ENCODE measurements around the gene PEX12.

Gene PEX12

GRCh38 chr17:35548208-35548810 lies 30.1 kb downstream of the PEX12 start:
- no peak overlapping the region for H3K27ac ChIP-seq
- H3K9me3 ChIP-seq (ENCODE audit: low read depth, low read length): no peaks in the 10 kb centered on the region
- DNase-seq (ENCODE audit: low read depth, low spot score): no peak
- no peak overlapping the region for H3K4me3 ChIP-seq
- TF ChIP-seq FOXP2 (optimal IDR thresholded peaks at IDR 0.05; ENCODE audit: control extremely low read depth, extremely low read length, insufficient read depth) (no peak), POLR2AphosphoS5 (IDR thresholded peaks at IDR 0.05; ENCODE audit: borderline replicate concordance, low read depth, low read length) (no peak), EZH2 (IDR thresholded peaks at IDR 0.05) (no peak)
- no peak overlapping the region for H3K9ac ChIP-seq (ENCODE audit: insufficient read length)
- H3K36me3 ChIP-seq (ENCODE audit: insufficient read depth, low read length): no peaks in the 10 kb centered on the region

DNA sequence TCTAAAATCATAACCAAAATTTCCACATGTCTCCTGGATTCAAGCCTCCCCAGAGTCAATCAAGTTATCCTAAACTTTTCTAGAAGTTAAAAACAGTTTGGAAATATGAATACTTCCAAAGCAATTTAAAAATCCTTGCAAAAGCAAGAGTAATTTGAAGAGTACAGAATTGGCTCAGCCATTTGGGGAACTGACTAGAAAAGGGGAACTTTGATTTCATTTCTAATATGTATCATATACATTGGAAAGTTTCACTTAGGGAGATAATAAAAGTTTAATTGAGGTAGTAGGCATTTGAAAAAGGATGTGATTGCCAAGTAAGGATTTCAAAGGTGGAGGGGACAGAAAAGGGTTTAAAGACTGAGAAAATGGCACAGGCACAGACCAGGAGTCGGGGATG lies 31.9 kb downstream of the PEX12 start:
- Histone ChIP-seq H3K9me3 (ENCODE audit: low read depth, low read length) (no peaks in the 10 kb centered on the region), H3K4me3 (no peak overlapping the region), H3K36me3 (ENCODE audit: insufficient read depth, low read length) (no peaks in the 10 kb centered on the region), H3K27ac (no peak overlapping the region), H3K9ac (ENCODE audit: insufficient read length) (no peak overlapping the region)
- DNase-seq (ENCODE audit: low read depth, low spot score): no peak
- TF ChIP-seq EZH2 (IDR thresholded peaks at IDR 0.05): no peak
- no peak for TF ChIP-seq POLR2AphosphoS5 (IDR thresholded peaks at IDR 0.05; ENCODE audit: borderline replicate concordance, low read depth, low read length)
- no peak for TF ChIP-seq FOXP2 (optimal IDR thresholded peaks at IDR 0.05; ENCODE audit: control extremely low read depth, extremely low read length, insufficient read depth)

GRCh38 chr17:35545150-35545549 lies 33.2 kb downstream of the PEX12 start:
- Histone ChIP-seq H3K9me3 (ENCODE audit: low read depth, low read length) (no peaks in the 10 kb centered on the region), H3K36me3 (ENCODE audit: insufficient read depth, low read length) (no peaks in the 10 kb centered on the region), H3K4me3 (no peak overlapping the region), H3K9ac (ENCODE audit: insufficient read length) (no peak overlapping the region), H3K27ac (no peak overlapping the region)
- TF ChIP-seq FOXP2 (optimal IDR thresholded peaks at IDR 0.05; ENCODE audit: control extremely low read depth, extremely low read length, insufficient read depth) (no peak), POLR2AphosphoS5 (IDR thresholded peaks at IDR 0.05; ENCODE audit: borderline replicate concordance, low read depth, low read length) (no peak), EZH2 (IDR thresholded peaks at IDR 0.05) (no peak)
- no peak for DNase-seq (ENCODE audit: low read depth, low spot score)

DNA sequence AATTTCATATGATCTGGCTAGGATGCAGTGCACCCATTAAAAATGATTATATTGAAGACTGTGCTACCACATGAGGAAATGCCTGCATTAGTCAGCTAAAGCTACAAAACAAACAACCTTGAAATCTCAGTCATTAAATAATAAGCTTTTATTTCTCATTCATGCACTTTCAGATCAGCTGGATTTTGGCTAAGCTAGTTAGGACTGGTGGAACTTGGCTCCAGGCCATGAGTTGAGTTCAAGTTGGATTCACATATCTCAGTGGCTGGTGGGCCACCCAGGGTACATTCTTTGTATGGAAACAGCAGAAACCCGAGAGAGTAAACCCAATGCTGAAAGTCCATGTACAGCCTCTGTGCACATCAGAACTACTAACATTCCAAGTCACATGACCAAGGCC lies 34.5 kb downstream of the PEX12 start:
- Histone ChIP-seq H3K36me3 (ENCODE audit: insufficient read depth, low read length) (no peaks in the 10 kb centered on the region), H3K27ac (no peak overlapping the region), H3K4me3 (no peak overlapping the region), H3K9ac (ENCODE audit: insufficient read length) (no peak overlapping the region), H3K9me3 (ENCODE audit: low read depth, low read length) (no peaks in the 10 kb centered on the region)
- no peak for DNase-seq (ENCODE audit: low read depth, low spot score)
- no peak for TF ChIP-seq FOXP2 (optimal IDR thresholded peaks at IDR 0.05; ENCODE audit: control extremely low read depth, extremely low read length, insufficient read depth)
- TF ChIP-seq POLR2AphosphoS5 (IDR thresholded peaks at IDR 0.05; ENCODE audit: borderline replicate concordance, low read depth, low read length): no peak
- no peak for TF ChIP-seq EZH2 (IDR thresholded peaks at IDR 0.05)

GRCh38 chr17:35542990-35543389 lies 35.4 kb downstream of the PEX12 start:
- Histone ChIP-seq H3K27ac (no peak overlapping the region), H3K9ac (ENCODE audit: insufficient read length) (no peak overlapping the region), H3K36me3 (ENCODE audit: insufficient read depth, low read length) (no peaks in the 10 kb centered on the region), H3K4me3 (no peak overlapping the region), H3K9me3 (ENCODE audit: low read depth, low read length) (no peaks in the 10 kb centered on the region)
- TF ChIP-seq FOXP2 (optimal IDR thresholded peaks at IDR 0.05; ENCODE audit: control extremely low read depth, extremely low read length, insufficient read depth): no peak
- no peak for TF ChIP-seq POLR2AphosphoS5 (IDR thresholded peaks at IDR 0.05; ENCODE audit: borderline replicate concordance, low read depth, low read length)
- no peak for TF ChIP-seq EZH2 (IDR thresholded peaks at IDR 0.05)
- DNase-seq (ENCODE audit: low read depth, low spot score): no peak

GRCh38 chr17:35541434-35541833 lies 36.9 kb downstream of the PEX12 start:
- Histone ChIP-seq H3K4me3 (peak overlapping the region; percentile 57; the same call in 1 of the 2 replicates), H3K9ac (ENCODE audit: insufficient read length) (peak overlapping the region; percentile 58), H3K36me3 (ENCODE audit: insufficient read depth, low read length) (no peaks in the 10 kb centered on the region), H3K27ac (peak overlapping the region; percentile 42; the same call in 1 of the 2 replicates), H3K9me3 (ENCODE audit: low read depth, low read length) (no peaks in the 10 kb centered on the region)
- TF ChIP-seq EZH2 (IDR thresholded peaks at IDR 0.05) (no peak), POLR2AphosphoS5 (IDR thresholded peaks at IDR 0.05; ENCODE audit: borderline replicate concordance, low read depth, low read length) (no peak), FOXP2 (optimal IDR thresholded peaks at IDR 0.05; ENCODE audit: control extremely low read depth, extremely low read length, insufficient read depth) (no peak)
- no peak for DNase-seq (ENCODE audit: low read depth, low spot score)

DNA sequence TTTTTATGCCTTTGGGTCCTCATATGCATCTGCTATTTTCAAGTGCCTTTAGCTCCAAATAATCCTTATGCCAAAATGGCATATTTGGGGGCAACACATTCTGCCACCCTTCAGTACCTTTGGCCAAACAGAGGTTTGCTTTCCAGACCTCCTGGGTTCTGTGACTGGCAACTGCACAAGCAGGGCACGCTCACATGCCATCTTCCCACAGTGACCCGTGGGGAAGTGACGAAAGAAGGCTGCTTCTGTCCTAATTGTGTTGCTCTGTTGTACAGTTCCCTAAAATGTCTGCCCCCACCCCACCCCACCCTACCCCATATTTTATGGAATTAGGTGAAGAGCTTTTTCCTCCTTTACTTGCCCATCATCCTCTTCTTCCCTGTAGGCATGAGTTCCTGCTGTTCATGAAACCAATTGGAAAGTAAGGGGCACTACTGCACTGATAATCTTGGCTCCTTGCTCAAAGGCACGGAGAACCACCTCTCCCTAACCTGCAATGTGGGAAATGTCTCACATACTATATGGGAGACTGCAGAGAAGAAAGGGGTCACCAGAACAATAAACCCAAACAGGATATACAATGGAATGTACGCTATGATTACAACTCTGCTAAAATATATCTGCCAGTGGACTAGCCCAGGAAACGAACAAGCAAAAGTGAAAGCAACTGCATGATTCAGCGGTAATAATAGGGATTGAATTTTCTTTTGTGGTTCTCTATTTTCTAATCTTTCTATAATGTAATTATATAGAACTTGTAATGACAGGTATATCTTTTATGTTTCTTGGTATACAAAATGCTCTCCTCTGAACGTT lies 37.6 kb downstream of the PEX12 start:
- peak overlapping the region; percentile 58 for H3K9ac ChIP-seq (ENCODE audit: insufficient read length)
- no peaks in the 10 kb centered on the region for H3K9me3 ChIP-seq (ENCODE audit: low read depth, low read length)
- DNase-seq (ENCODE audit: low read depth, low spot score): no peak
- H3K36me3 ChIP-seq (ENCODE audit: insufficient read depth, low read length): no peaks in the 10 kb centered on the region
- peak overlapping the region; percentile 42; the same call in 1 of the 2 replicates for H3K27ac ChIP-seq
- TF ChIP-seq POLR2AphosphoS5 (IDR thresholded peaks at IDR 0.05; ENCODE audit: borderline replicate concordance, low read depth, low read length): no peak
- no peak for TF ChIP-seq FOXP2 (optimal IDR thresholded peaks at IDR 0.05; ENCODE audit: control extremely low read depth, extremely low read length, insufficient read depth)
- no peak for TF ChIP-seq EZH2 (IDR thresholded peaks at IDR 0.05)
- peak overlapping the region; percentile 57 for H3K4me3 ChIP-seq

GRCh38 chr17:35539659-35540026 lies 38.7 kb downstream of the PEX12 start:
- TF ChIP-seq EZH2 (IDR thresholded peaks at IDR 0.05) (no peak), FOXP2 (optimal IDR thresholded peaks at IDR 0.05; ENCODE audit: control extremely low read depth, extremely low read length, insufficient read depth) (no peak), POLR2AphosphoS5 (IDR thresholded peaks at IDR 0.05; ENCODE audit: borderline replicate concordance, low read depth, low read length) (no peak)

More at GRCh38 chr17:35539659-35540026, 38.7 kb downstream of the PEX12 start:
- peak overlapping the region; percentile 81 for H3K27ac ChIP-seq
- no peaks in the 10 kb centered on the region for H3K9me3 ChIP-seq (ENCODE audit: low read depth, low read length)
- H3K4me3 ChIP-seq: peak overlapping the region; percentile 66
- DNase-seq (ENCODE audit: low read depth, low spot score): no peak
- H3K36me3 ChIP-seq (ENCODE audit: insufficient read depth, low read length): no peaks in the 10 kb centered on the region
- H3K9ac ChIP-seq (ENCODE audit: insufficient read length): peak overlapping the region; percentile 68
